ENCODE data around the gene OXNAD1.

- TF ChIP-seq CTCF (conservative IDR thresholded peaks at IDR 0.05 in 1 of 2, IDR thresholded peaks at IDR 0.05 in 1 of 2; ENCODE audit: low read depth in 1 of 2, low read length in 2 of 2) = no peak
- TF ChIP-seq EZH2 (IDR thresholded peaks at IDR 0.05; ENCODE audit: low read length, missing control alignments) = no peak
These were observed 34.7 kb downstream of the OXNAD1 start for GRCh38 chr3:16299746-16300145.
